Putamen (tissue), 1 donor: Measurements from ENCODE around the gene PLEK2.
"Not testable (repeated sequence)": the region's sequence is repeated elsewhere in the genome, so short reads cannot be mapped to it uniquely, and the experiment has no call there.

Source experiments
- DNase-seq: peaks from one replicate; pipeline ENCODE4 v3.0.0-alpha.2; 2016; ENCODE audit warnings: low spot score

PLEK2 gene

GRCh38 chr14:67428501-67429031 is 16.6 kb upstream of the PLEK2 start:
- DNase-seq, result no peak

- DNase-seq, result peak; percentile 74
Observed at GRCh38 chr14:67426983-67427606, 15.1 kb upstream of the PLEK2 start.

- DNase-seq, result no peak
Observed at GRCh38 chr14:67426161-67426560, 14.2 kb upstream of the PLEK2 start.

GRCh38 chr14:67425608-67426007 is 13.6 kb upstream of the PLEK2 start:
- DNase-seq, result no peak

GRCh38 chr14:67424539-67424938 is 12.6 kb upstream of the PLEK2 start:
- no peak for DNase-seq

GRCh38 chr14:67423424-67423823 is 11.5 kb upstream of the PLEK2 start:
- no peak for DNase-seq

GRCh38 chr14:67421356-67422224 is 9.6 kb upstream of the PLEK2 start:
- no peak for DNase-seq

- DNase-seq, result no peak
Observed at GRCh38 chr14:67420102-67420739, 8.3 kb upstream of the PLEK2 start.

GRCh38 chr14:67418401-67419191 is 6.6 kb upstream of the PLEK2 start:
- DNase-seq, result no peak

- DNase-seq, result no peak
Observed at GRCh38 chr14:67417633-67418032, 5.7 kb upstream of the PLEK2 start.

GRCh38 chr14:67416810-67417209 is 4.8 kb upstream of the PLEK2 start:
- DNase-seq, result no peak

- no peak for DNase-seq
Observed at GRCh38 chr14:67416085-67416484, 4.1 kb upstream of the PLEK2 start.

GRCh38 chr14:67415610-67416009 is 3.6 kb upstream of the PLEK2 start:
- not testable (repeated sequence) for DNase-seq

- no peak for DNase-seq
Observed at GRCh38 chr14:67413806-67414769, 2.1 kb upstream of the PLEK2 start.

GRCh38 chr14:67411370-67411769 is 595 bp downstream of the PLEK2 start:
- no peak for DNase-seq

GRCh38 chr14:67410313-67410712 is 1.7 kb downstream of the PLEK2 start:
- DNase-seq, result no peak

GRCh38 chr14:67409461-67409860 is 2.5 kb downstream of the PLEK2 start:
- no peak for DNase-seq

- DNase-seq, result not testable (repeated sequence)
Observed at GRCh38 chr14:67408122-67408801, 3.7 kb downstream of the PLEK2 start.

GRCh38 chr14:67405771-67406170 is 6.2 kb downstream of the PLEK2 start:
- DNase-seq, result no peak

- DNase-seq, result no peak
Observed at GRCh38 chr14:67400434-67400833, 11.5 kb downstream of the PLEK2 start.
